Measurements from ENCODE around the gene C1QTNF12. TPM values are rescaled to one million over a fixed set of nuclear protein-coding genes. Genes with fewer than 3 reads are reported as not detected.

C1QTNF12 gene
- total and polyA plus RNA-seq, 7 donors = 1.9 to 28.7 (median 17.6) TPM; not detected in 2

GRCh38 chr1:1210726-1211540 lies 35.6 kb downstream of the C1QTNF12 start:
- Histone ChIP-seq H3K27ac (no peak overlapping the region), H3K4me1 (peaks cover 0 to 27% (median 26%) of the 10 kb centered on the region in 4 donors), H3K36me3 (peaks cover 0 to 2% (median 0%) of the 10 kb centered on the region in 4 donors), H3K27me3 (peaks cover 4 to 24% (median 12%) of the 10 kb centered on the region in 3 donors), H3K4me3 (no peak overlapping the region), H3K9me3 (no peaks in the 10 kb centered on the region)
- DNase-seq = no peak
- TF ChIP-seq POLR2A (IDR thresholded peaks at IDR 0.05) (no peak), EP300 (IDR thresholded peaks at IDR 0.05) (no peak), POLR2AphosphoS5 (IDR thresholded peaks at IDR 0.05) (no peak), CTCF (IDR thresholded peaks at IDR 0.05) (no peak)
- intact Hi-C loops (cut with DNase I) = no loop called here
- 81 to 93% methylated on average over 31 of the region's 31 CpGs for WGBS, 2 donors

GRCh38 chr1:1208713-1209433 lies 37.6 kb downstream of the C1QTNF12 start:
- H3K4me3 ChIP-seq = peak overlapping the region in 3 of 4 donors; percentile 36 to 41 (median 37)
- no peaks in the 10 kb centered on the region for H3K9me3 ChIP-seq
- DNase-seq = no peak
- no peak for TF ChIP-seq POLR2A (IDR thresholded peaks at IDR 0.05)
- no peak for TF ChIP-seq EP300 (IDR thresholded peaks at IDR 0.05)
- TF ChIP-seq POLR2AphosphoS5 (IDR thresholded peaks at IDR 0.05) = no peak
- no peak for TF ChIP-seq CTCF (IDR thresholded peaks at IDR 0.05)
- no peaks in the 10 kb centered on the region for H3K36me3 ChIP-seq
- peaks cover 0 to 29% (median 29%) of the 10 kb centered on the region in 4 donors for H3K4me1 ChIP-seq
- peaks cover 4 to 36% (median 20%) of the 10 kb centered on the region in 3 donors for H3K27me3 ChIP-seq
- peak overlapping the region in 1 of 4 donors; percentile 40 for H3K27ac ChIP-seq
- intact Hi-C loops (cut with DNase I) = loop anchor here (5.0 kb wide), 1 partner anchor 52 kb away; no protein-coding TSS in a partner anchor
- 35 to 44% methylated on average over 38 of the region's 38 CpGs for WGBS, 2 donors

- peaks cover 0 to 29% (median 27%) of the 10 kb centered on the region in 4 donors for H3K4me1 ChIP-seq
- 59 to 62% methylated on average over 11 of the region's 11 CpGs for WGBS, 2 donors
- peaks cover 4 to 48% (median 28%) of the 10 kb centered on the region in 3 donors for H3K27me3 ChIP-seq
- H3K36me3 ChIP-seq = no peaks in the 10 kb centered on the region
- intact Hi-C loops (cut with DNase I) = loop anchor here (5.0 kb wide), 1 partner anchor 50 kb away; no protein-coding TSS in a partner anchor
- H3K27ac ChIP-seq = peak overlapping the region in 1 of 4 donors; percentile 40
- no peak for TF ChIP-seq POLR2A (IDR thresholded peaks at IDR 0.05)
- no peak for TF ChIP-seq CTCF (IDR thresholded peaks at IDR 0.05)
- no peak for TF ChIP-seq POLR2AphosphoS5 (IDR thresholded peaks at IDR 0.05)
- DNase-seq = no peak
- H3K9me3 ChIP-seq = no peaks in the 10 kb centered on the region
- H3K4me3 ChIP-seq = no peak overlapping the region
Observed at GRCh38 chr1:1207571-1207892, 39.0 kb downstream of the C1QTNF12 start.

DNA sequence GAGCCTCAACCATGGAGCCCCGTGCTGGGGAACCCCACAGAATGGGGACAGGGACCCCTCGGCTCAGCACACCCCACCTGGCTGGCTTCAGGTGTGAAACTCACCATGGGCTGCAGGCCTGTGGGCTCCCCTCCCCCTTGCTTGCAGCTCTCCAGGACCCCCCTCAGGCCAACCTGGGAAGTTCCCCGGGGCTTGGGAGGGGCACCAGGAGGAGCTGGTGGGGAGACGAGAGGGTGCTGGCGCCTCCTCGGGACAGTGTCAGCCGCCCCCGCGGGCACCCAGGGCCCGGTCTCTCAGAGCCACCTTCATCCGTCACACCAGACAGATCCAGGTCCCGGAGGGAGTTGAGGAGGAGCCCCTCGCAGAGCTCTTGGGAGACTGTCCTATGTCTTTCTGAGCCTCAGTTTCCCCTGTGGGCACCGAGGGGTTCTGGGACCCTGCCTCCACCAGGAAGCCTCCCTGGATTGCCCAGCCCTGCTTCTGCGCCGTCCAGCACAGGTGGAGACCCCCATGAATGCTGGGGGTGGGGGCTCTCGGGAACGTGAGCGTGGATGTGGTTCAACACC lies 39.5 kb downstream of the C1QTNF12 start:
- Histone ChIP-seq H3K27me3 (peaks cover 4 to 49% (median 28%) of the 10 kb centered on the region in 3 donors), H3K4me1 (peaks cover 0 to 29% (median 27%) of the 10 kb centered on the region in 4 donors), H3K27ac (no peak overlapping the region), H3K4me3 (no peak overlapping the region), H3K9me3 (no peaks in the 10 kb centered on the region), H3K36me3 (no peaks in the 10 kb centered on the region)
- no peak for DNase-seq
- 40 to 54% methylated on average over 19 of the region's 19 CpGs for WGBS, 2 donors
- no peak for TF ChIP-seq CTCF (IDR thresholded peaks at IDR 0.05)
- TF ChIP-seq POLR2AphosphoS5 (IDR thresholded peaks at IDR 0.05) = no peak
- TF ChIP-seq POLR2A (IDR thresholded peaks at IDR 0.05) = no peak
- TF ChIP-seq EP300 (IDR thresholded peaks at IDR 0.05) = no peak
- intact Hi-C loops (cut with DNase I) = loop anchor here (5.0 kb wide), 1 partner anchor 50 kb away; no protein-coding TSS in a partner anchor

All from sigmoid colon (tissue), 7 donors.